HEK293 (cell line): Measurements from ENCODE around the gene COMMD3.

Source experiments
- CTCF ChIA-PET: fragments of 350-600 bp; formaldehyde crosslinking; extraction: SDS; loops from one replicate; lab custom pipeline; 2021; ENCODE audit warnings: antibody characterized with exemption; lab: Yijun Ruan, JAX
- POLR2A ChIA-PET: fragments of 300-600 bp; formaldehyde crosslinking; extraction: SDS; loops from one replicate; lab custom pipeline; 2020; ENCODE audit warnings: antibody characterized with exemption, inconsistent platforms; lab: Yijun Ruan, JAX
- H3K27ac ChIP-seq: fragments of 200-500 bp; sonication (Bioruptor generic); 2 replicates; pipeline ENCODE4 v1.5.1; 2014; ENCODE audit warnings: low read depth, low read length, control low read depth, inconsistent platforms; ENCODE audit errors: extremely low read depth
- H3K36me3 ChIP-seq, 2 experiments: fragments of 200-500 bp in 1 of 2; sonication (Bioruptor generic) in 1 of 2; 1 replicate in 1 of 2; 2 replicates in 1 of 2; pipeline ENCODE4 v1.5.1; 2014 to 2017; ENCODE audit warnings: inconsistent platforms in 2 of 2, low read length in 2 of 2; ENCODE audit not compliant: control insufficient read depth in 2 of 2, insufficient read depth in 1 of 2
- H3K4me1 ChIP-seq: fragments of 200-500 bp; sonication (Bioruptor generic); 2 replicates; pipeline ENCODE4 v1.5.1; 2014; ENCODE audit warnings: mild to moderate bottlenecking, low read length, inconsistent platforms; ENCODE audit not compliant: control insufficient read depth, insufficient read depth
- H3K4me3 ChIP-seq: 2 replicates; pipeline ENCODE4 v1.5.1; 2011; ENCODE audit warnings: low read depth, mild to moderate bottlenecking, control low read depth, low read length, moderate library complexity
- H3K9me3 ChIP-seq: fragments of 200-500 bp; sonication (Bioruptor generic); 2 replicates; pipeline ENCODE4 v1.5.1; 2014; ENCODE audit warnings: low read depth, low read length, inconsistent platforms; ENCODE audit not compliant: control insufficient read depth, insufficient read depth
- CTCF ChIP-seq: fragments of 450-650 bp; formaldehyde crosslinking; IDR thresholded peaks from 2 replicates; pipeline ENCODE4 v1.5.1; 2016; ENCODE audit warnings: missing biosample characterization, missing genetic modification characterization
- GFI1B ChIP-seq: fragments of 450-650 bp; formaldehyde crosslinking; IDR thresholded peaks from 2 replicates; pipeline ENCODE4 v1.5.1; 2016; ENCODE audit warnings: missing biosample characterization, missing genetic modification characterization
- GLIS2 ChIP-seq: fragments of 450-650 bp; formaldehyde crosslinking; IDR thresholded peaks from 2 replicates; pipeline ENCODE4 v1.5.1; 2016; ENCODE audit warnings: missing biosample characterization, missing genetic modification characterization
- KLF10 ChIP-seq: fragments of 450-650 bp; IDR thresholded peaks from 2 replicates; pipeline ENCODE4 v1.5.1; 2018; ENCODE audit warnings: missing biosample characterization, mild to moderate bottlenecking, missing genetic modification characterization
- KLF16 ChIP-seq: fragments of 450-650 bp; formaldehyde crosslinking; IDR thresholded peaks from 2 replicates; pipeline ENCODE4 v1.5.1; 2017; ENCODE audit warnings: missing biosample characterization, missing genetic modification characterization
- MZF1 ChIP-seq: fragments of 450-650 bp; formaldehyde crosslinking; IDR thresholded peaks from 2 replicates; pipeline ENCODE4 v1.5.1; 2017; ENCODE audit warnings: missing biosample characterization, missing genetic modification characterization, borderline replicate concordance
- OSR2 ChIP-seq: fragments of 450-650 bp; formaldehyde crosslinking; IDR thresholded peaks from 2 replicates; pipeline ENCODE4 v1.5.1; 2016; ENCODE audit warnings: missing biosample characterization, missing genetic modification characterization
- PRDM6 ChIP-seq: fragments of 450-650 bp; formaldehyde crosslinking; IDR thresholded peaks from 2 replicates; pipeline ENCODE4 v1.5.1; 2017; ENCODE audit warnings: missing biosample characterization, missing genetic modification characterization
- TCF7L2 ChIP-seq: IDR thresholded peaks from 2 replicates; pipeline ENCODE4 v1.6.1; 2011; ENCODE audit warnings: low read depth, mild to moderate bottlenecking, inconsistent platforms, low read length, moderate library complexity, borderline replicate concordance
- YY1 ChIP-seq: fragments of 450-650 bp; formaldehyde crosslinking; IDR thresholded peaks from 2 replicates; pipeline ENCODE4 v1.5.1; 2018; ENCODE audit warnings: missing biosample characterization, missing genetic modification characterization
- ZBTB21 ChIP-seq: fragments of 450-650 bp; formaldehyde crosslinking; IDR thresholded peaks from 2 replicates; pipeline ENCODE4 v1.5.1; 2017; ENCODE audit warnings: missing biosample characterization, missing genetic modification characterization
- ZNF19 ChIP-seq: fragments of 450-650 bp; formaldehyde crosslinking; IDR thresholded peaks from 2 replicates; pipeline ENCODE4; 2016; ENCODE audit warnings: missing biosample characterization, missing genetic modification characterization, low read depth
- ZNF223 ChIP-seq: fragments of 450-650 bp; formaldehyde crosslinking; IDR thresholded peaks from 2 replicates; pipeline ENCODE4 v1.5.1; 2016; ENCODE audit warnings: missing biosample characterization, missing genetic modification characterization
- ZNF239 ChIP-seq: fragments of 450-650 bp; formaldehyde crosslinking; IDR thresholded peaks from 2 replicates; pipeline ENCODE4 v1.5.1; 2016; ENCODE audit warnings: missing biosample characterization, missing genetic modification characterization
- ZNF302 ChIP-seq: fragments of 450-650 bp; formaldehyde crosslinking; IDR thresholded peaks from 2 replicates; pipeline ENCODE4 v1.5.1; 2016; ENCODE audit warnings: missing biosample characterization, missing genetic modification characterization, low read depth
- ZNF341 ChIP-seq: fragments of 450-650 bp; formaldehyde crosslinking; IDR thresholded peaks from 2 replicates; pipeline ENCODE4; 2016; ENCODE audit warnings: low read depth, missing biosample characterization, missing genetic modification characterization
- ZNF366 ChIP-seq: fragments of 450-650 bp; formaldehyde crosslinking; conservative IDR thresholded peaks from 2 replicates; pipeline ENCODE4 v1.5.1; 2016; ENCODE audit warnings: missing biosample characterization, missing genetic modification characterization
- ZNF404 ChIP-seq: fragments of 450-650 bp; formaldehyde crosslinking; IDR thresholded peaks from 2 replicates; pipeline ENCODE4 v1.5.1; 2017; ENCODE audit warnings: missing biosample characterization, missing genetic modification characterization
- ZNF561 ChIP-seq: fragments of 450-650 bp; IDR thresholded peaks from 2 replicates; pipeline ENCODE4 v1.5.1; 2018; ENCODE audit warnings: missing biosample characterization, missing genetic modification characterization, borderline replicate concordance
- ZNF600 ChIP-seq: fragments of 450-650 bp; formaldehyde crosslinking; IDR thresholded peaks from 2 replicates; pipeline ENCODE4 v1.5.1; 2016; ENCODE audit warnings: missing biosample characterization, missing genetic modification characterization
- ZNF623 ChIP-seq: fragments of 450-650 bp; formaldehyde crosslinking; IDR thresholded peaks from 2 replicates; pipeline ENCODE4 v1.5.1; 2016; ENCODE audit warnings: missing biosample characterization, missing genetic modification characterization
- ZNF629 ChIP-seq: fragments of 450-650 bp; formaldehyde crosslinking; IDR thresholded peaks from 2 replicates; pipeline ENCODE4 v1.5.1; 2017; ENCODE audit warnings: missing biosample characterization, missing genetic modification characterization
- ZNF747 ChIP-seq: fragments of 450-650 bp; formaldehyde crosslinking; IDR thresholded peaks from 2 replicates; pipeline ENCODE4 v1.5.1; 2016; ENCODE audit warnings: missing biosample characterization, missing genetic modification characterization
- ZNF776 ChIP-seq: fragments of 450-650 bp; formaldehyde crosslinking; IDR thresholded peaks from 2 replicates; pipeline ENCODE4 v1.5.0; 2017; ENCODE audit warnings: missing biosample characterization, missing genetic modification characterization, borderline replicate concordance
- ZNF830 ChIP-seq: fragments of 450-650 bp; IDR thresholded peaks from 2 replicates; pipeline ENCODE4 v1.5.0; 2018; ENCODE audit warnings: missing biosample characterization, missing genetic modification characterization, low read depth, mild to moderate bottlenecking, moderate library complexity
- ZNF843 ChIP-seq: fragments of 450-650 bp; formaldehyde crosslinking; IDR thresholded peaks from 2 replicates; pipeline ENCODE4 v1.5.1; 2016; ENCODE audit warnings: missing biosample characterization, missing genetic modification characterization
- ZSCAN16 ChIP-seq: fragments of 450-650 bp; formaldehyde crosslinking; IDR thresholded peaks from 2 replicates; pipeline ENCODE4 v1.5.1; 2016; ENCODE audit warnings: missing biosample characterization, missing genetic modification characterization
- ZXDB ChIP-seq: fragments of 450-650 bp; formaldehyde crosslinking; IDR thresholded peaks from 2 replicates; pipeline ENCODE4 v1.5.1; 2016; ENCODE audit warnings: missing biosample characterization, missing genetic modification characterization
- TF ChIP-seq, protein P1 (sequence below): fragments of 450-650 bp; formaldehyde crosslinking; IDR thresholded peaks from 2 replicates; pipeline ENCODE4 v1.5.1; 2016; ENCODE audit warnings: missing biosample characterization, missing genetic modification characterization
- TF ChIP-seq, protein P2 (sequence below): fragments of 450-650 bp; formaldehyde crosslinking; IDR thresholded peaks from 2 replicates; pipeline ENCODE4 v1.5.1; 2016; ENCODE audit warnings: missing biosample characterization, missing genetic modification characterization

Gene COMMD3

DNA sequence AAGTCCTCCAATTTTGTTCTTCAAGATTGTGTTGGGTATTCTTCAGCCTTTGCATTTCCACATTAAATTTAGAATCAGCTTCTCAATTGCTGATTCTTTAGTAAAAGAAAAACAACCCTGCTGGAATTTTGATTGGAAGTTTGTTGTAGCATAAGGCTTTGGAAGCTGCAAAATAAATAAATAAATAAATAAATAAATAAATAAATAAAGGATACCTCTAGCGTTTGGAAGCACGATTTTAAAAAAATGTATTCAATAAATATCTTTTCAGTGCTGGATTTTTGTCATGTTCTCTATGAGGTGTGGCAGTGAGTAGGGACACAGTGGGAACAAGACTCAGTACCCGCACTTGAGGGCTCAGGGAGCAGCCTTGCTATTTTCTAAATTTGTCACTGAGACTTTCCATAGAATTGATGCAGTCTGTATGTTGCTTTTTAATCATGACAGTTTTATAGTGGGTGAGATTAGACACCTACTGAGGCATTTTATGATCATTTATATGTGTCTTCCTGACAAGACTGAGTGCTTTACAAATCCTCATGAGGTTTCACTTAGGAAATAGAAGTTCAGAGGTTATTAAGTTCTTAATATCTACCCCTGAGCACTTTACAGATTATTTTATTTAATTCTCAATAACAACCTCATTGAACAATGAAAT, 22.3 kb upstream of the COMMD3 start (continued):
- TF ChIP-seq, protein P1, sequence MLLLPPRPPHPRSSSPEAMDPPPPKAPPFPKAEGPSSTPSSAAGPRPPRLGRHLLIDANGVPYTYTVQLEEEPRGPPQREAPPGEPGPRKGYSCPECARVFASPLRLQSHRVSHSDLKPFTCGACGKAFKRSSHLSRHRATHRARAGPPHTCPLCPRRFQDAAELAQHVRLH (tag by site-specific recombination): no peak
- TF ChIP-seq KLF16 (tag by site-specific recombination) (no peak), OSR2 (tag by site-specific recombination) (peak; percentile 78), MZF1 (tag by site-specific recombination) (peak; percentile 60; the same call in 1 of the 2 replicates), ZNF223 (tag by site-specific recombination) (no peak), ZNF404 (peak; percentile 92), ZBTB21 (tag by site-specific recombination) (peak; percentile 34; the same call in 1 of the 2 replicates)
- TF ChIP-seq, protein P2, sequence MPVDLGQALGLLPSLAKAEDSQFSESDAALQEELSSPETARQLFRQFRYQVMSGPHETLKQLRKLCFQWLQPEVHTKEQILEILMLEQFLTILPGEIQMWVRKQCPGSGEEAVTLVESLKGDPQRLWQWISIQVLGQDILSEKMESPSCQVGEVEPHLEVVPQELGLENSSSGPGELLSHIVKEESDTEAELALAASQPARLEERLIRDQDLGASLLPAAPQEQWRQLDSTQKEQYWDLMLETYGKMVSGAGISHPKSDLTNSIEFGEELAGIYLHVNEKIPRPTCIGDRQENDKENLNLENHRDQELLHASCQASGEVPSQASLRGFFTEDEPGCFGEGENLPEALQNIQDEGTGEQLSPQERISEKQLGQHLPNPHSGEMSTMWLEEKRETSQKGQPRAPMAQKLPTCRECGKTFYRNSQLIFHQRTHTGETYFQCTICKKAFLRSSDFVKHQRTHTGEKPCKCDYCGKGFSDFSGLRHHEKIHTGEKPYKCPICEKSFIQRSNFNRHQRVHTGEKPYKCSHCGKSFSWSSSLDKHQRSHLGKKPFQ: no peak

GRCh38 chr10:22294694-22295093, 21.5 kb upstream of the COMMD3 start:
- peak overlapping the region; percentile 55; the same call in 1 of the 2 replicates for H3K27ac ChIP-seq
- CTCF ChIA-PET: no interaction called here
- no peak overlapping the region for H3K4me3 ChIP-seq
- POLR2A ChIA-PET: no interaction called here
- no peaks in the 10 kb centered on the region for H3K36me3 ChIP-seq
- peaks cover 8% of the 10 kb centered on the region for H3K4me1 ChIP-seq
- no peaks in the 10 kb centered on the region for H3K9me3 ChIP-seq
- peak; percentile 80 for TF ChIP-seq ZNF843 (tag by site-specific recombination)
- TF ChIP-seq PRDM6: peak; percentile 90
- peak; percentile 61 for TF ChIP-seq ZNF341 (tag by site-specific recombination)
- peak; percentile 34; the same call in 1 of the 2 replicates for TF ChIP-seq KLF10
- TF ChIP-seq, protein P1 (tag by site-specific recombination): peak; percentile 51; the same call in 1 of the 2 replicates
- 0 out of 2 replicates have a peak, but pooled peaks have one; percentile 34 for TF ChIP-seq ZXDB (tag by site-specific recombination)
- TF ChIP-seq GFI1B (tag by site-specific recombination): peak; percentile 15; the same call in 1 of the 2 replicates
- TF ChIP-seq, protein P2: peak; percentile 53; the same call in 1 of the 2 replicates
- TF ChIP-seq ZNF629: no peak
- TF ChIP-seq ZSCAN16 (tag by site-specific recombination): 0 out of 2 replicates have a peak, but pooled peaks have one; percentile 24
- no peak for TF ChIP-seq ZNF239
- no peak for TF ChIP-seq CTCF (tag by site-specific recombination)
- no peak for TF ChIP-seq ZNF600 (tag by site-specific recombination)
- TF ChIP-seq ZNF366 (tag by site-specific recombination): peak; percentile 31; the same call in 1 of the 2 replicates
- no peak for TF ChIP-seq TCF7L2
- no peak for TF ChIP-seq ZNF747
- TF ChIP-seq ZNF19 (tag by site-specific recombination): no peak
- peak; percentile 84 for TF ChIP-seq ZNF561 (tag by site-specific recombination)
- no peak for TF ChIP-seq ZNF623 (tag by site-specific recombination)
- no peak for TF ChIP-seq ZNF302 (tag by site-specific recombination)
- TF ChIP-seq YY1 (tag by site-specific recombination): peak; percentile 24; the same call in 1 of the 2 replicates
- TF ChIP-seq ZNF776: no peak
- no peak for TF ChIP-seq ZNF830 (tag by site-specific recombination)
- no peak for TF ChIP-seq GLIS2 (tag by site-specific recombination)
